ENCODE measurements around the gene RDH13.
"Not testable (repeated sequence)": the region's sequence is repeated elsewhere in the genome, so short reads cannot be mapped to it uniquely, and the experiment has no call there.

RDH13 gene

DNA sequence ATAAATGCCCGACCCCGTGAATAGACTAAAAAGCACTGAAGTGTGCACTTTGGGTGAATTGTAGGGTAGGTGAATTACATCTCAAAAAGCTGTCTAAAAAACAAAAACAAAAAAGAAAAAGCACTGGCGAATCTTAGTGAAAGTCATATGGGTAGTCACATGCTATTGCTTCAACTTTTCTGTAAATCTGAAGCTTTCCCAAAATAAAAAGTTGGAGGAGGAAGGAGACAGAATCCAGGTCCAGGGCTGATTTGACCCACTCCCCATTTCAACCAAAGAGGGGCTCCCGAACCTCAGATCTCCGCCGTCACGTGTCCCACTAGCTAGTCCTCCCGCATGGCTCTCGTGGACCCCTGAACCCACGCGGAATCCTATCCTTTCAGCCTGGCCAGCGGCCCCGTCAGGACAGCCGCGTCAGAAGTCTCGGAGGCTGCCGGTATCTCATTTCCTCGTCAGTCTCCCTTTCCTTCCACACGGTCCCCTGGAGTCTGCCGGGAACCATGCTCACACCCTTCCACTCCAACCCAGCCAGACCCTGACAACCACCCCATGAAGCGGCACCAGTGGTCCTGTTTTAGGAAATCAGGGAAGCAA, 48.4 kb upstream of the RDH13 start (continued):
- TF ChIP-seq, protein P1, sequence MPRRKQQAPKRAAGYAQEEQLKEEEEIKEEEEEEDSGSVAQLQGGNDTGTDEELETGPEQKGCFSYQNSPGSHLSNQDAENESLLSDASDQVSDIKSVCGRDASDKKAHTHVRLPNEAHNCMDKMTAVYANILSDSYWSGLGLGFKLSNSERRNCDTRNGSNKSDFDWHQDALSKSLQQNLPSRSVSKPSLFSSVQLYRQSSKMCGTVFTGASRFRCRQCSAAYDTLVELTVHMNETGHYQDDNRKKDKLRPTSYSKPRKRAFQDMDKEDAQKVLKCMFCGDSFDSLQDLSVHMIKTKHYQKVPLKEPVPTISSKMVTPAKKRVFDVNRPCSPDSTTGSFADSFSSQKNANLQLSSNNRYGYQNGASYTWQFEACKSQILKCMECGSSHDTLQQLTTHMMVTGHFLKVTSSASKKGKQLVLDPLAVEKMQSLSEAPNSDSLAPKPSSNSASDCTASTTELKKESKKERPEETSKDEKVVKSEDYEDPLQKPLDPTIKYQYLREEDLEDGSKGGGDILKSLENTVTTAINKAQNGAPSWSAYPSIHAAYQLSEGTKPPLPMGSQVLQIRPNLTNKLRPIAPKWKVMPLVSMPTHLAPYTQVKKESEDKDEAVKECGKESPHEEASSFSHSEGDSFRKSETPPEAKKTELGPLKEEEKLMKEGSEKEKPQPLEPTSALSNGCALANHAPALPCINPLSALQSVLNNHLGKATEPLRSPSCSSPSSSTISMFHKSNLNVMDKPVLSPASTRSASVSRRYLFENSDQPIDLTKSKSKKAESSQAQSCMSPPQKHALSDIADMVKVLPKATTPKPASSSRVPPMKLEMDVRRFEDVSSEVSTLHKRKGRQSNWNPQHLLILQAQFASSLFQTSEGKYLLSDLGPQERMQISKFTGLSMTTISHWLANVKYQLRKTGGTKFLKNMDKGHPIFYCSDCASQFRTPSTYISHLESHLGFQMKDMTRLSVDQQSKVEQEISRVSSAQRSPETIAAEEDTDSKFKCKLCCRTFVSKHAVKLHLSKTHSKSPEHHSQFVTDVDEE (CRISPR knock-in tag; IDR thresholded peaks at IDR 0.05): no peak

DNA sequence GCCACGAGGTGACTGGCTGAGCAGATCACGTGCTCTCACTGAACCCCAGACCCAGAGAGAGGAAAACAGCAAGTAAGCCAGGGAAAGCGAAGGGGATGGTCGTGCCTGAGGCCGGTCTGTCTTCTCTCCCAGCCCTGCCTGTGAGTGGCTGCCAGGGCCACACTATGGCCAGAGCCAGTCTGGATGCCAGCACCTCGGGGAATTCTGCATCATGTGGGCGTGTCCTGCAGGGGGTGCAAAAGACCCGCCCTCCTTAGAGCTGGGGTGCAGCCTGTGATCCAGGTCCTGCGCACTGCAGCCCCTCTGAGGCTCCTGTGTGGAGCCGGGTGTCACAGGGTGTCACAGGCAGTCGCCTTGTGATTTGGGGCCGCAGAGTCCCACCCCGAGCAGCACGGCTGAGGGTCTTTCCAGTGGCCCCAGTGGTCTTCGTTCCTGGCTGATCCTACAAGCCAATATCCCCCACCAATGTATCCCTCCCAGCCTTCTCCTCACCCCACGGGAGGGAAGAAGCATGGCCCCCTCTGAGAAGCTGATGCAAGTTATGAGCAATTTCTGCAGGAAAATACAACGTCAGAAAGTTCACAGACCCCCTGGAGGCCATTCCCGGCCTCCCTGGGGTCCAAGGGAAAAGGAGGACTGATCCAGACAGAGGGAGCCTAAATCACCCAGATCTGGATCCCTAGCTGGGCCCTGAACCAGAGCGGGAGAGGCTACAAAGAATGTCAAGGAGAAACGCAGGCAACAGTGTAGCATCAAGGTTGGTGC, 46.8 kb upstream of the RDH13 start:
- TF ChIP-seq, protein P2, sequence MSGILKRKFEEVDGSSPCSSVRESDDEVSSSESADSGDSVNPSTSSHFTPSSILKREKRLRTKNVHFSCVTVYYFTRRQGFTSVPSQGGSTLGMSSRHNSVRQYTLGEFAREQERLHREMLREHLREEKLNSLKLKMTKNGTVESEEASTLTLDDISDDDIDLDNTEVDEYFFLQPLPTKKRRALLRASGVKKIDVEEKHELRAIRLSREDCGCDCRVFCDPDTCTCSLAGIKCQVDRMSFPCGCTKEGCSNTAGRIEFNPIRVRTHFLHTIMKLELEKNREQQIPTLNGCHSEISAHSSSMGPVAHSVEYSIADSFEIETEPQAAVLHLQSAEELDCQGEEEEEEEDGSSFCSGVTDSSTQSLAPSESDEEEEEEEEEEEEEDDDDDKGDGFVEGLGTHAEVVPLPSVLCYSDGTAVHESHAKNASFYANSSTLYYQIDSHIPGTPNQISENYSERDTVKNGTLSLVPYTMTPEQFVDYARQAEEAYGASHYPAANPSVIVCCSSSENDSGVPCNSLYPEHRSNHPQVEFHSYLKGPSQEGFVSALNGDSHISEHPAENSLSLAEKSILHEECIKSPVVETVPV (CRISPR knock-in tag; IDR thresholded peaks at IDR 0.05): no peak
- TF ChIP-seq, protein P3, sequence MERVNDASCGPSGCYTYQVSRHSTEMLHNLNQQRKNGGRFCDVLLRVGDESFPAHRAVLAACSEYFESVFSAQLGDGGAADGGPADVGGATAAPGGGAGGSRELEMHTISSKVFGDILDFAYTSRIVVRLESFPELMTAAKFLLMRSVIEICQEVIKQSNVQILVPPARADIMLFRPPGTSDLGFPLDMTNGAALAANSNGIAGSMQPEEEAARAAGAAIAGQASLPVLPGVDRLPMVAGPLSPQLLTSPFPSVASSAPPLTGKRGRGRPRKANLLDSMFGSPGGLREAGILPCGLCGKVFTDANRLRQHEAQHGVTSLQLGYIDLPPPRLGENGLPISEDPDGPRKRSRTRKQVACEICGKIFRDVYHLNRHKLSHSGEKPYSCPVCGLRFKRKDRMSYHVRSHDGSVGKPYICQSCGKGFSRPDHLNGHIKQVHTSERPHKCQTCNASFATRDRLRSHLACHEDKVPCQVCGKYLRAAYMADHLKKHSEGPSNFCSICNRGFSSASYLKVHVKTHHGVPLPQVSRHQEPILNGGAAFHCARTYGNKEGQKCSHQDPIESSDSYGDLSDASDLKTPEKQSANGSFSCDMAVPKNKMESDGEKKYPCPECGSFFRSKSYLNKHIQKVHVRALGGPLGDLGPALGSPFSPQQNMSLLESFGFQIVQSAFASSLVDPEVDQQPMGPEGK (CRISPR knock-in tag; IDR thresholded peaks at IDR 0.05; ENCODE audit: borderline replicate concordance): no peak
- no peak for TF ChIP-seq CSDC2 (CRISPR knock-in tag; IDR thresholded peaks at IDR 0.05)
- no peak for TF ChIP-seq ESRRG (CRISPR knock-in tag; IDR thresholded peaks at IDR 0.05)
- no peak for TF ChIP-seq ZC3H10 (CRISPR knock-in tag; IDR thresholded peaks at IDR 0.05)
- TF ChIP-seq, protein P4, sequence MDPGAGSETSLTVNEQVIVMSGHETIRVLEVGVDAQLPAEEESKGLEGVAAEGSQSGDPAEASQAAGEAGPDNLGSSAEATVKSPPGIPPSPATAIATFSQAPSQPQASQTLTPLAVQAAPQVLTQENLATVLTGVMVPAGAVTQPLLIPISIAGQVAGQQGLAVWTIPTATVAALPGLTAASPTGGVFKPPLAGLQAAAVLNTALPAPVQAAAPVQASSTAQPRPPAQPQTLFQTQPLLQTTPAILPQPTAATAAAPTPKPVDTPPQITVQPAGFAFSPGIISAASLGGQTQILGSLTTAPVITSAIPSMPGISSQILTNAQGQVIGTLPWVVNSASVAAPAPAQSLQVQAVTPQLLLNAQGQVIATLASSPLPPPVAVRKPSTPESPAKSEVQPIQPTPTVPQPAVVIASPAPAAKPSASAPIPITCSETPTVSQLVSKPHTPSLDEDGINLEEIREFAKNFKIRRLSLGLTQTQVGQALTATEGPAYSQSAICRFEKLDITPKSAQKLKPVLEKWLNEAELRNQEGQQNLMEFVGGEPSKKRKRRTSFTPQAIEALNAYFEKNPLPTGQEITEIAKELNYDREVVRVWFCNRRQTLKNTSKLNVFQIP (CRISPR knock-in tag; IDR thresholded peaks at IDR 0.05; ENCODE audit: borderline replicate concordance, low read depth): no peak
- no peak for TF ChIP-seq ZNF565 (CRISPR knock-in tag; conservative IDR thresholded peaks at IDR 0.05; ENCODE audit: low read depth)
- TF ChIP-seq GLIS3 (CRISPR knock-in tag; IDR thresholded peaks at IDR 0.05): no peak
- TF ChIP-seq ARNTL (CRISPR knock-in tag; IDR thresholded peaks at IDR 0.05; ENCODE audit: borderline replicate concordance, low read depth): no peak
- TF ChIP-seq ZFP3 (CRISPR knock-in tag; IDR thresholded peaks at IDR 0.05): no peak
- no peak for TF ChIP-seq ISL1 (CRISPR knock-in tag; IDR thresholded peaks at IDR 0.05)
- TF ChIP-seq ZNF70 (CRISPR knock-in tag; IDR thresholded peaks at IDR 0.05): no peak
- TF ChIP-seq TCF4 (CRISPR knock-in tag; IDR thresholded peaks at IDR 0.05; ENCODE audit: borderline replicate concordance): no peak
- TF ChIP-seq, protein P1 (CRISPR knock-in tag; IDR thresholded peaks at IDR 0.05): no peak
- ATAC-seq: no peak

DNA sequence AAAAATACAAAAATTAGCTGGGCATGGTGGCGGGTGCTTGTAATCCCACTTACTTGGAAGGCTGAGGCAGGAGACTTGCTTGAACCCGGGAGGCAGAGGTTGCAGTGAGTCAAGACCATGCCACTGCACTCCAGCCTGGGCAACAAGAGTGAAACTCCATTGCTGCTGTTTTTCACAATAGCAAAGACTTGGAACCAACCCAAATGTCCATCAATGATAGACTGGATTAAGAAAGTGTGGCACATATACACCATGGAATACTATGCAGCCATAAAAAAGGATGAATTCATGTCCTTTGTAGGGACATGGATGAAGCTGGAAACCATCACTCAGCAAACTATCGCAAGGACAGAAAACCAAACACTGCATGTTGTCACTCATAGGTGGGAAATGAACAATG, 44.3 kb upstream of the RDH13 start:
- not testable (repeated sequence) for ATAC-seq

DNA sequence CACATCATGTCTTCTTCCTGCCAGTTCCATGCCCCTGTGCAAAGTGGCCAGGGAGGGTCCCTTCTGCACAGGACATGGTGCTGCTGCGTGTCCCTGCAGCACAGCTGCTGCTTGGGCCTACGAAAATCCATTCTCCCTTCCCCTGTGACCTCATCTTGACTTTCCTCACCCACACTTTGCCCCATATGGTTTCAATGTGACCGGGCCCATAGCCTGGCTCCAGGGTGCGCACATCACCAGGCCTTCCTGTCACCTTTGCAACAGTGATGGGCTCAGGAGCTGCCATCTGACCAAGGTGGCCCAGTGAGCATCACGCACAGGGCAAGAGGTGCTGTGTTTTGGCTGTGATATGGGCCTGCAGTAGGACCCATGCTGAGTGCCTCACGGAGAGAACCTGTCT, 43.6 kb upstream of the RDH13 start:
- no peak for TF ChIP-seq ZFP30 (CRISPR knock-in tag; IDR thresholded peaks at IDR 0.05)
- TF ChIP-seq, protein P2 (CRISPR knock-in tag; IDR thresholded peaks at IDR 0.05): no peak
- TF ChIP-seq CSDC2 (CRISPR knock-in tag; IDR thresholded peaks at IDR 0.05): no peak
- TF ChIP-seq, protein P3 (CRISPR knock-in tag; IDR thresholded peaks at IDR 0.05; ENCODE audit: borderline replicate concordance): no peak
- no peak for TF ChIP-seq ZNF8 (CRISPR knock-in tag; IDR thresholded peaks at IDR 0.05)
- no peak for TF ChIP-seq ARNTL (CRISPR knock-in tag; IDR thresholded peaks at IDR 0.05; ENCODE audit: borderline replicate concordance, low read depth)
- TF ChIP-seq BACH2 (CRISPR knock-in tag; IDR thresholded peaks at IDR 0.05; ENCODE audit: borderline replicate concordance): no peak
- no peak for TF ChIP-seq RARB (CRISPR knock-in tag; IDR thresholded peaks at IDR 0.05)
- TF ChIP-seq, protein P5, sequence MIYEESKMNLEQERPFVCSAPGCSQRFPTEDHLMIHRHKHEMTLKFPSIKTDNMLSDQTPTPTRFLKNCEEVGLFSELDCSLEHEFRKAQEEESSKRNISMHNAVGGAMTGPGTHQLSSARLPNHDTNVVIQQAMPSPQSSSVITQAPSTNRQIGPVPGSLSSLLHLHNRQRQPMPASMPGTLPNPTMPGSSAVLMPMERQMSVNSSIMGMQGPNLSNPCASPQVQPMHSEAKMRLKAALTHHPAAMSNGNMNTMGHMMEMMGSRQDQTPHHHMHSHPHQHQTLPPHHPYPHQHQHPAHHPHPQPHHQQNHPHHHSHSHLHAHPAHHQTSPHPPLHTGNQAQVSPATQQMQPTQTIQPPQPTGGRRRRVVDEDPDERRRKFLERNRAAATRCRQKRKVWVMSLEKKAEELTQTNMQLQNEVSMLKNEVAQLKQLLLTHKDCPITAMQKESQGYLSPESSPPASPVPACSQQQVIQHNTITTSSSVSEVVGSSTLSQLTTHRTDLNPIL (CRISPR knock-in tag; IDR thresholded peaks at IDR 0.05; ENCODE audit: low read depth): no peak
- no peak for ATAC-seq

Measured in SK-N-SH treated with all-trans-retinoic acid at 6 μM for 48 hours (cell line).